H1 (cell line): ENCODE results near the gene SCN2B. TPM values are rescaled to one million over a fixed set of nuclear protein-coding genes. Genes with fewer than 3 reads are reported as not detected.

Source experiments
- CTCF ChIA-PET: fragments of 300-600 bp; sonication (Branson Sonifier 250); formaldehyde crosslinking; loops from one replicate; lab custom pipeline; 2021; ENCODE audit not compliant: partially characterized antibody; lab: Charles Lee
- POLR2A ChIA-PET: fragments of 300-600 bp; sonication (Branson Sonifier 250); formaldehyde crosslinking; loops from one replicate; lab custom pipeline; 2021; ENCODE audit warnings: inconsistent platforms; ENCODE audit not compliant: partially characterized antibody; lab: Charles Lee
- DNase-seq, 2 experiments: peaks; one replicate each; pipeline versions ENCODE4 v3.0.0 to v3.0.0-alpha.2; 2010 to 2022; ENCODE audit warnings: low spot score in 2 of 2, low read depth in 1 of 2, mixed read lengths in 1 of 2
- FAIRE-seq: peaks from 2 replicates; lab custom pipeline; 2011; peaks lifted over from hg19 to GRCh38; lab: Jason Lieb, UNC
- H2AFZ ChIP-seq: 2 replicates; pipeline ENCODE4 v1.8.1; 2012; ENCODE audit warnings: low read length, inconsistent platforms
- H2AK5ac ChIP-seq: 2 replicates; pipeline ENCODE4 v1.6.1; 2013; ENCODE audit warnings: low read depth, low read length
- H2BK120ac ChIP-seq: replicated peaks from 2 replicates; pipeline ENCODE3; 2013; ENCODE audit warnings: low read depth, low read length, inconsistent platforms
- H2BK12ac ChIP-seq: 2 replicates; pipeline ENCODE4 v1.6.1; 2013; ENCODE audit warnings: low read depth, low read length
- H2BK15ac ChIP-seq: 2 replicates; pipeline ENCODE4 v1.6.1; 2013; ENCODE audit warnings: low read length
- H2BK20ac ChIP-seq: 2 replicates; pipeline ENCODE4 v1.6.1; 2013; ENCODE audit warnings: low read length
- H2BK5ac ChIP-seq: 2 replicates; pipeline ENCODE4 v1.6.1; 2013; ENCODE audit warnings: low read depth, low read length
- H3K14ac ChIP-seq: 2 replicates; pipeline ENCODE4 v1.6.1; 2013; ENCODE audit warnings: inconsistent platforms; ENCODE audit not compliant: insufficient read length
- H3K18ac ChIP-seq: 2 replicates; pipeline ENCODE4 v1.6.1; 2013; ENCODE audit warnings: low read length; ENCODE audit errors: extremely low read depth
- H3K23ac ChIP-seq: 2 replicates; pipeline ENCODE4 v1.6.1; 2013; ENCODE audit warnings: inconsistent platforms; ENCODE audit not compliant: insufficient read length
- H3K23me2 ChIP-seq: 2 replicates; pipeline ENCODE4 v1.6.1; 2013; ENCODE audit warnings: low read depth, low read length
- H3K27ac ChIP-seq: 2 replicates; pipeline ENCODE4 v1.6.1; 2011; ENCODE audit warnings: low read depth, low read length, inconsistent platforms
- H3K27me3 ChIP-seq, 4 experiments: replicated peaks in 1 of 4; 1 replicate in 1 of 4; 2 replicates in 3 of 4; pipeline versions ENCODE4 v1.6.1 to v1.8.1; 2011 to 2013; ENCODE audit warnings: low read length in 3 of 4, mild to moderate bottlenecking in 3 of 4, inconsistent platforms in 2 of 4, mixed read lengths in 2 of 4, moderate library complexity in 1 of 4; ENCODE audit not compliant: control insufficient read depth in 3 of 4, insufficient read depth in 3 of 4; ENCODE audit errors: extremely low read depth in 1 of 4
- H3K36me3 ChIP-seq, 4 experiments: 2 replicates each; pipeline versions ENCODE4 v1.6.1 to v1.8.1; 2011 to 2013; ENCODE audit warnings: mild to moderate bottlenecking in 4 of 4, low read length in 3 of 4, moderate library complexity in 2 of 4, control low read depth in 1 of 4, inconsistent platforms in 1 of 4; ENCODE audit not compliant: insufficient read depth in 4 of 4, control insufficient read depth in 2 of 4
- H3K4ac ChIP-seq: replicated peaks from 2 replicates; pipeline ENCODE3; 2013; ENCODE audit warnings: low read length, low read depth, mixed read lengths, inconsistent platforms; ENCODE audit not compliant: insufficient read length
- H3K4me1 ChIP-seq, 4 experiments: replicated peaks in 1 of 4; 1 replicate in 1 of 4; 2 replicates in 3 of 4; pipeline versions ENCODE4 v1.6.1 to v1.8.1; 2011 to 2013; ENCODE audit warnings: low read length in 3 of 4, inconsistent platforms in 2 of 4, mixed read lengths in 1 of 4; ENCODE audit not compliant: insufficient read depth in 4 of 4, control insufficient read depth in 3 of 4
- H3K4me2 ChIP-seq, 2 experiments: 2 replicates each; pipeline versions ENCODE4 v1.6.1 to v1.8.1; 2011 to 2013; ENCODE audit warnings: low read depth in 2 of 2, low read length in 2 of 2, control low read depth in 1 of 2, inconsistent platforms in 1 of 2, mild to moderate bottlenecking in 1 of 2; ENCODE audit not compliant: insufficient read depth in 1 of 2
- H3K4me3 ChIP-seq, 4 experiments: fragments of 200-600, 300-600 bp in 1 of 4; sonication (generic), shearing (Covaris generic), sonication (Bioruptor Twin) in 1 of 4; 2 replicates each; pipeline versions ENCODE4 v1.5.1 to v1.8.1; 2011 to 2016; ENCODE audit warnings: low read length in 4 of 4, low read depth in 3 of 4, control low read depth in 2 of 4, inconsistent platforms in 2 of 4, mild to moderate bottlenecking in 2 of 4, mixed read lengths in 1 of 4, moderate library complexity in 1 of 4; ENCODE audit not compliant: insufficient read depth in 2 of 4; ENCODE audit errors: extremely low read depth in 1 of 4
- H3K56ac ChIP-seq: replicated peaks from 2 replicates; pipeline ENCODE3; 2013; ENCODE audit warnings: low read depth, mild to moderate bottlenecking, mixed read lengths, low read length, inconsistent platforms; ENCODE audit not compliant: insufficient read length
- H3K79me1 ChIP-seq: 2 replicates; pipeline ENCODE4 v1.6.1; 2013; ENCODE audit warnings: low read depth, low read length, control low read depth
- H3K79me2 ChIP-seq, 2 experiments: 2 replicates each; pipeline versions ENCODE4 v1.6.1 to v1.8.1; 2012 to 2013; ENCODE audit warnings: low read length in 2 of 2, mild to moderate bottlenecking in 2 of 2, inconsistent platforms in 1 of 2; ENCODE audit not compliant: insufficient read depth in 2 of 2, control insufficient read depth in 1 of 2
- H3K9ac ChIP-seq, 4 experiments: replicated peaks in 1 of 4; 1 replicate in 1 of 4; 2 replicates in 3 of 4; pipeline versions ENCODE4 v1.6.1 to v1.8.1; 2011 to 2013; ENCODE audit warnings: low read depth in 3 of 4, low read length in 3 of 4, control low read depth in 2 of 4, mild to moderate bottlenecking in 2 of 4, moderate library complexity in 2 of 4, inconsistent platforms in 1 of 4; ENCODE audit errors: extremely low read depth in 1 of 4
- H3K9me3 ChIP-seq, 2 experiments: 2 replicates each; pipeline versions ENCODE4 v1.6.1 to v1.8.1; 2012 to 2013; ENCODE audit warnings: mild to moderate bottlenecking in 2 of 2, moderate library complexity in 2 of 2, control low read depth in 1 of 2, inconsistent platforms in 1 of 2, low read depth in 1 of 2, low read length in 1 of 2, mixed read lengths in 1 of 2; ENCODE audit not compliant: insufficient read depth in 2 of 2
- H4K20me1 ChIP-seq, 2 experiments: replicated peaks in 1 of 2; 2 replicates each; pipeline versions ENCODE3 to v1.8.1; 2011 to 2013; ENCODE audit warnings: inconsistent platforms in 2 of 2, low read length in 2 of 2, mild to moderate bottlenecking in 1 of 2; ENCODE audit not compliant: insufficient read depth in 2 of 2, control insufficient read depth in 1 of 2
- H4K5ac ChIP-seq: 2 replicates; pipeline ENCODE4 v1.6.1; 2013; ENCODE audit warnings: low read length, low read depth, mixed read lengths, inconsistent platforms; ENCODE audit not compliant: insufficient read length
- H4K8ac ChIP-seq: 2 replicates; pipeline ENCODE4 v1.8.0; 2013; ENCODE audit warnings: mild to moderate bottlenecking, moderate library complexity, low read length, inconsistent platforms; ENCODE audit not compliant: insufficient read depth; ENCODE audit errors: extremely low read depth
- H4K91ac ChIP-seq: replicated peaks from 2 replicates; pipeline ENCODE3; 2013; ENCODE audit warnings: low read length, mixed read lengths, inconsistent platforms; ENCODE audit not compliant: insufficient read length
- EGR1 ChIP-seq: IDR thresholded peaks from 2 replicates; pipeline ENCODE4 v1.6.1; 2011; ENCODE audit warnings: low read depth, low read length, borderline replicate concordance
- GABPA ChIP-seq: IDR thresholded peaks from 2 replicates; pipeline ENCODE4 v1.6.1; 2011; ENCODE audit warnings: mild to moderate bottlenecking, low read length, moderate library complexity, borderline replicate concordance; ENCODE audit not compliant: insufficient read depth
- WGBS, 2 experiments: shearing (Covaris generic) in 1 of 2; methylation state at CpG; one replicate each; pipeline versions ENCODE4 v1.1.6 to v1.1.7; 2013 to 2015; ENCODE audit warnings: low lambda C conversion rate in 2 of 2, mixed read lengths in 2 of 2, inconsistent platforms in 1 of 2, low coverage in 1 of 2, missing lambda C conversion rate in 1 of 2; ENCODE audit not compliant: insufficient replicate concordance in 2 of 2, insufficient coverage in 1 of 2, insufficient read length in 1 of 2; ENCODE audit errors: extremely low coverage in 1 of 2, missing lambda C conversion rate in 1 of 2; 5-methylcytosine and 5-hydroxymethylcytosine counted together
- polyA plus RNA-seq, 7 experiments: library from polyadenylated mRNA; depleted of rRNA in 3 of 7; stranded (reverse) in 5 of 7; unstranded in 2 of 7; fragments of >200 nt in 5 of 7; fragments of 200-250 nt in 2 of 7; gene quantifications; 1 replicate in 5 of 7; 2 replicates in 1 of 7; 4 replicates in 1 of 7; pipeline versions ENCODE4 v1.2.1 to v1.2.3, GENCODE V29; 2011 to 2013; ENCODE audit warnings: missing spikeins in 2 of 7, mixed read lengths in 2 of 7
- total RNA-seq: library from RNA; stranded (reverse); fragmentation: NEBNext Ultra II Directional; extraction: Animal tissue kit (Norgen Biotek cat#: 25700); gene quantifications from 2 replicates; pipeline ENCODE4 v1.2.1, GENCODE V29; 2021

Gene SCN2B
- total and polyA plus RNA-seq, 2 of the 8 experiments (the other 6 are each of a cell fraction or from before 2014, with no cell fraction given) = 0.14 to 0.24 TPM

DNA sequence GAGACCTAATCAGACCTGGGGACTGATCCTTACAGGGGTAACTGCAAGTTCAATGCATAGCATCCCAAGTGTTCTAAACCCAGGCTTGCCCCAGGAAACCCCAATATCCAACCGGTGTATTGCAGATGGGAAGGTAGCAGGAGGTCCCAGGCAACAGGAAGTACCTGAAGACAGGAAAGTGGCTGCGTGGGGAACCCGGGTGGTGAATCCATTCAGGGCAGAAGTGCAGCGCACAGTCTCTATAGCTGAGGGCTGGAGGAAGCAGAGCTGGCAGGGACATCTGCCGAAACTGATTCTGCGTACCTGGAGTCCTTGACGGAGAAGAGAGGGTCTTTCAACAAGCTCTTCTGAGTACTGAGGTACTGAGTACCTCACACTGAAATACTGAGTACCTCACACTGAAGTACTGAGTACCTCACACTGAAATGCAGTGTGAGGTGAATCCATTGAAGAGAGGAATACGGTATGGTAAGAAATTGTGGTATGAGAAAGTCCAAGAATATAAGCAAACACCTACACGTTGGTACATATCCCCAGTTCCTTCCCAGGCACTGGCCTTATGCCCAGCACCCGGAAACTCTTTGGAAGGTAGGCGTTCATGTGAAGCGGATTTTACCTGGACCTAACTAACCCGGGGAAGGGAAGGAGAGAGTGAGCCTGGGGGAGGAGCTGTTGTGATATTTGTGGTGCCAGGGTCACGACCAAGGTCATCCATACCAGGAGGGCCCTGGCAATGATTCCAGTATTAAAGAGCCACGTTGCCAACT is 43.9 kb downstream of the SCN2B start:
- H2BK5ac ChIP-seq = no peak overlapping the region
- H3K9me3 ChIP-seq = no peaks in the 10 kb centered on the region
- no peak for FAIRE-seq
- H2AK5ac ChIP-seq = no peak overlapping the region
- no peak overlapping the region for H4K8ac ChIP-seq
- no peak overlapping the region for H2BK15ac ChIP-seq
- H3K4me3 ChIP-seq = no peak overlapping the region
- no peaks in the 10 kb centered on the region for H3K79me2 ChIP-seq
- TF ChIP-seq GABPA = no peak
- no peak for TF ChIP-seq EGR1
- H2BK20ac ChIP-seq = no peak overlapping the region
- 82% methylated on average over 15 of the region's 15 CpGs; no CpG with 5 or more reads in 1 of the 2 experiments for WGBS, 2 experiments
- no peaks in the 10 kb centered on the region for H3K23me2 ChIP-seq
- H2AFZ ChIP-seq = no peak overlapping the region
- H3K56ac ChIP-seq = no peak overlapping the region
- H4K91ac ChIP-seq = no peak overlapping the region
- H3K4ac ChIP-seq = no peak overlapping the region
- ChIA-PET POLR2A (interaction anchor here (2.0 kb wide), 1 partner anchor 8 kb away, joined by 6 read pairs; no protein-coding TSS in a partner anchor), CTCF (interaction anchor here (0.7 to 5.1 kb wide), 4 partner anchors 12 to 63 kb away, joined by 3 to 22 read pairs (median 6); no protein-coding TSS in a partner anchor)
- H4K5ac ChIP-seq = no peak overlapping the region
- no peak overlapping the region for H3K4me2 ChIP-seq
- H3K79me1 ChIP-seq = no peaks in the 10 kb centered on the region
- no peak overlapping the region for H3K9ac ChIP-seq
- no peak for DNase-seq
- H3K27me3 ChIP-seq = no peaks in the 10 kb centered on the region
- H3K14ac ChIP-seq = no peak overlapping the region
- H3K23ac ChIP-seq = no peak overlapping the region
- no peaks in the 10 kb centered on the region for H4K20me1 ChIP-seq
- no peak overlapping the region for H2BK120ac ChIP-seq
- no peak overlapping the region for H3K18ac ChIP-seq
- no peaks in the 10 kb centered on the region; a peak in 1 of 7 replicates for H3K4me1 ChIP-seq
- no peak overlapping the region for H2BK12ac ChIP-seq
- H3K36me3 ChIP-seq = no peaks in the 10 kb centered on the region
- no peak overlapping the region for H3K27ac ChIP-seq
